Adrenal gland (tissue), 5 donors: ENCODE data around the gene RPTOR.

Source experiments
- POLR2A ChIP-seq, 2 donors: fragments of 450-650 bp; IDR thresholded peaks; one replicate each; pipeline ENCODE4 v1.6.1; 2017; ENCODE audit warnings: antibody characterized with exemption in 2 of 2, mild to moderate bottlenecking in 2 of 2, moderate library complexity in 1 of 2
- TF ChIP-seq, protein P1 (sequence below), 6 experiments: fragments of 450-650 bp in 4 of 6; fragments of 200-600 bp in 2 of 6; sonication (generic) in 1 of 6; IDR thresholded peaks; 1 replicate in 5 of 6; 2 replicates in 1 of 6; pipeline versions ENCODE4 v1.5.1 to v1.8.0; 2016 to 2021; ENCODE audit warnings: antibody characterized with exemption in 6 of 6, mild to moderate bottlenecking in 2 of 6, moderate library complexity in 1 of 6
- donor health status: DM: no; HTN: no; CAD: no.

DNA sequence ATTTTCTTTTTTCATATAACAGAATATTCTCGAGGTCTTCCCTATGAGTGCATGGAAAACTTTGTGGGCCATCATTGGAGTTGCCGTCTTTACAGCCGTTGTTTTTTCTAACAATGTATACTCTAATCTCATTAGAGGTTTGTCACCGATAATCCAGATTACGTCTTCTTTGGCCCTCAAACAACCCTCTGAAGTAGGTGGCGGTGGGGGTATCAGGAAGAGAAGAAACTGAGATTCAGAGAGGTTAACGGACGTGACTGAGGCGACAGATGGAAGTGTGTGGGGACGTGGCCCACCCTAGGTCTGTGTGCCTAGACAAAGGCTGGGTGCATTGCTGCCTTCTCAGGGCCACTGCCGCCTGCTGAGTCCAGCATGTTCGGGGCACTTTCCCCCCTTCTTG is 63.7 kb downstream of the RPTOR start:
- TF ChIP-seq, protein P1, sequence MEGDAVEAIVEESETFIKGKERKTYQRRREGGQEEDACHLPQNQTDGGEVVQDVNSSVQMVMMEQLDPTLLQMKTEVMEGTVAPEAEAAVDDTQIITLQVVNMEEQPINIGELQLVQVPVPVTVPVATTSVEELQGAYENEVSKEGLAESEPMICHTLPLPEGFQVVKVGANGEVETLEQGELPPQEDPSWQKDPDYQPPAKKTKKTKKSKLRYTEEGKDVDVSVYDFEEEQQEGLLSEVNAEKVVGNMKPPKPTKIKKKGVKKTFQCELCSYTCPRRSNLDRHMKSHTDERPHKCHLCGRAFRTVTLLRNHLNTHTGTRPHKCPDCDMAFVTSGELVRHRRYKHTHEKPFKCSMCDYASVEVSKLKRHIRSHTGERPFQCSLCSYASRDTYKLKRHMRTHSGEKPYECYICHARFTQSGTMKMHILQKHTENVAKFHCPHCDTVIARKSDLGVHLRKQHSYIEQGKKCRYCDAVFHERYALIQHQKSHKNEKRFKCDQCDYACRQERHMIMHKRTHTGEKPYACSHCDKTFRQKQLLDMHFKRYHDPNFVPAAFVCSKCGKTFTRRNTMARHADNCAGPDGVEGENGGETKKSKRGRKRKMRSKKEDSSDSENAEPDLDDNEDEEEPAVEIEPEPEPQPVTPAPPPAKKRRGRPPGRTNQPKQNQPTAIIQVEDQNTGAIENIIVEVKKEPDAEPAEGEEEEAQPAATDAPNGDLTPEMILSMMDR (IDR thresholded peaks at IDR 0.05), result no peak
- no peak for TF ChIP-seq POLR2A (IDR thresholded peaks at IDR 0.05)
